Common myeloid progenitor, CD34-positive (primary cell): Measurements from ENCODE around the gene MEX3D.
"Not testable (repeated sequence)": the region's sequence is repeated elsewhere in the genome, so short reads cannot be mapped to it uniquely, and the experiment has no call there.

Experiments
- CTCF ChIA-PET: fragments of 350-600 bp; sonication (Branson Sonifier 250); formaldehyde crosslinking; loops from one replicate; lab custom pipeline; 2021; ENCODE audit warnings: antibody characterized with exemption; lab: Charles Lee
- POLR2A ChIA-PET: fragments of 350-600 bp; sonication (Branson Sonifier 250); formaldehyde crosslinking; loops from one replicate; lab custom pipeline; 2021; ENCODE audit warnings: antibody characterized with exemption; lab: Charles Lee
- DNase-seq, 3 donors: peaks; one replicate each; pipeline versions ENCODE4 v3.0.0 to v3.0.0-alpha.2; 2013
- H3K27ac ChIP-seq, 2 experiments: 1 replicate in 1 of 2; 2 replicates in 1 of 2; pipeline ENCODE4 v1.7.0; 2013; ENCODE audit warnings: inconsistent platforms in 2 of 2, low read length in 2 of 2, mild to moderate bottlenecking in 2 of 2, low read depth in 1 of 2, moderate library complexity in 1 of 2; ENCODE audit not compliant: severe bottlenecking in 2 of 2, insufficient read depth in 1 of 2, poor library complexity in 1 of 2
- H3K27me3 ChIP-seq, 5 experiments: replicated peaks in 2 of 5; 1 replicate in 3 of 5; 2 replicates in 2 of 5; pipeline versions ENCODE4 v1.6.1 to v1.7.0; 2013; ENCODE audit warnings: low read length in 4 of 5, mild to moderate bottlenecking in 2 of 5, moderate library complexity in 2 of 5, inconsistent platforms in 1 of 5; ENCODE audit not compliant: insufficient read depth in 5 of 5, control insufficient read depth in 4 of 5
- H3K36me3 ChIP-seq, 4 experiments: 1 replicate in 2 of 4; 2 replicates in 2 of 4; pipeline versions ENCODE4 v1.6.1 to v1.7.0; 2013; ENCODE audit warnings: low read length in 3 of 4, control low read depth in 1 of 4, mild to moderate bottlenecking in 1 of 4; ENCODE audit not compliant: control insufficient read depth in 4 of 4, insufficient read depth in 4 of 4
- H3K4me1 ChIP-seq, 4 experiments: 1 replicate in 3 of 4; 2 replicates in 1 of 4; pipeline versions ENCODE4 v1.6.1 to v1.7.1; 2013; ENCODE audit warnings: low read length in 3 of 4, mild to moderate bottlenecking in 3 of 4, control low read depth in 1 of 4, inconsistent platforms in 1 of 4, moderate library complexity in 1 of 4; ENCODE audit not compliant: control insufficient read depth in 4 of 4, insufficient read depth in 4 of 4; ENCODE audit errors: control extremely low read depth in 1 of 4
- H3K4me3 ChIP-seq, 7 experiments: 1 replicate in 4 of 7; 2 replicates in 3 of 7; pipeline versions ENCODE4 v1.5.1 to v1.7.0; 2013; ENCODE audit warnings: mild to moderate bottlenecking in 7 of 7, low read length in 6 of 7, moderate library complexity in 6 of 7, inconsistent platforms in 2 of 7, low read depth in 2 of 7, control low read depth in 1 of 7; ENCODE audit not compliant: insufficient read depth in 4 of 7, control insufficient read depth in 1 of 7; ENCODE audit errors: extremely low read depth in 1 of 7
- H3K9me3 ChIP-seq, 5 experiments: 1 replicate in 4 of 5; 2 replicates in 1 of 5; pipeline versions ENCODE4 v1.6.1 to v1.7.1; 2013; ENCODE audit warnings: low read length in 4 of 5, mild to moderate bottlenecking in 2 of 5, inconsistent platforms in 1 of 5, low read depth in 1 of 5, moderate library complexity in 1 of 5; ENCODE audit not compliant: control insufficient read depth in 4 of 5, insufficient read depth in 2 of 5; ENCODE audit errors: control extremely low read depth in 1 of 5
- WGBS: methylation state at CpG from one replicate; pipeline ENCODE4 v1.1.5; 2013; ENCODE audit not compliant: insufficient coverage; 5-methylcytosine and 5-hydroxymethylcytosine counted together

Gene MEX3D

DNA sequence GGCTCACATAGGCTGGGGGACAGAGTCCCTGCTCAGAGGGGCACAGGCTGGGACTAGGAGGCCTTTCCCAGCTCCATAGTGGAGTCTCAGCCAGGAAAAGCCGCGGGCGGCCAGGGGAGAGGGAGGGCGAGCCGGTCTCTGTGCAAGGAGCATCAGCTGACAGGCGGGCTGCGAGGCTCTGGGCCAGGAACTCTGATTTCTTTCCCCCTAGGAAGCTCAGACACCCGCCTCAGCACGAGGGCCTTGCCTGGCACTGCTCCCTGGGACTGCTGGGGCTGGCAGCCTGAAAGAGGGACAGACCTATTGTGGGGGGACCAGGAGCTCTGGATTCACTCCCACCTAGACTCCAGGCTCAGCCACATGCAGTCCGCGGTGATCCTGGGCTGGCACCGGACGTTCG lies 46.5 kb downstream of the MEX3D start:
- no peak overlapping the region for H3K27ac ChIP-seq
- no peaks in the 10 kb centered on the region for H3K36me3 ChIP-seq
- H3K27me3 ChIP-seq = peaks cover 4 to 72% (median 26%) of the 10 kb centered on the region in 5 experiments
- no peak overlapping the region for H3K4me3 ChIP-seq
- H3K4me1 ChIP-seq = peaks cover 0 to 4% (median 0%) of the 10 kb centered on the region in 4 experiments
- CTCF ChIA-PET = interaction anchor here (0.7 to 1.2 kb wide), 3 partner anchors 25 to 249 kb away, joined by 3 to 4 read pairs (median 3); no protein-coding TSS in a partner anchor
- 85% methylated on average over 13 of the region's 14 CpGs for WGBS
- DNase-seq = no peak
- no peaks in the 10 kb centered on the region for H3K9me3 ChIP-seq
- POLR2A ChIA-PET = no interaction called here

DNA sequence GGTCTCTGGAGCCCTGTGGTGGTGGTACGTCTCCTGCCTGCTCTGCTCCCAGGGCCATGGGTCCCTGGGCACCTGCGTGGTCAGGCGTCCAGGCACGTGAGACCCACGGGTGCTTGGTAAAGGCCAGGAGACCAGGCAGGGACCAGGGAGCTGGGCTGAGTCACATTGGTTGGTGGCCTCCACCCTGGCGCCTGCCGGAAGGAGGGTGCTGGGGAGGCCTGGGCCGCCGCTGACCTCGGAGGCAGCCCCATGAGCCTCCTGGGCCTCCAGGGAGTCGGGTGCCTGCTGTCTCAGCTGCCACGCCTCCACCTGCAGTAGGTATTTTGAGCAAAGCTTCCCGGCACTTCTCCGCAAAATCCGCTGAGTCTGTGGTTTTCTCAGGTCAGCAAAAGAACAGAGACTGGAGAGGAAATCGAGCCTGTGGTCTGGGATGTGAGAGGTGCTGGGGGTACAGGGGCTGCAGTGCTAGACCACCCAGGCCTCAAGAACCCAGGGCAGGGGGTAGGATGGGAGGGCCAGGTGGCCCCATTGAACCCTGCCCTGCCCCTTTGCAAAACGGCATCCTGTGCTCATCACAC lies 47.8 kb downstream of the MEX3D start:
- no peak overlapping the region for H3K27ac ChIP-seq
- no peaks in the 10 kb centered on the region for H3K36me3 ChIP-seq
- H3K4me1 ChIP-seq = peaks cover 0 to 4% (median 0%) of the 10 kb centered on the region in 4 experiments
- ChIA-PET POLR2A (no interaction called here), CTCF (no interaction called here)
- H3K9me3 ChIP-seq = peaks cover 0 to 4% (median 3%) of the 10 kb centered on the region in 5 experiments
- 80% methylated on average over 16 of the region's 17 CpGs for WGBS
- no peak for DNase-seq
- H3K4me3 ChIP-seq = no peak overlapping the region
- peaks cover 4 to 71% (median 28%) of the 10 kb centered on the region in 5 experiments for H3K27me3 ChIP-seq

DNA sequence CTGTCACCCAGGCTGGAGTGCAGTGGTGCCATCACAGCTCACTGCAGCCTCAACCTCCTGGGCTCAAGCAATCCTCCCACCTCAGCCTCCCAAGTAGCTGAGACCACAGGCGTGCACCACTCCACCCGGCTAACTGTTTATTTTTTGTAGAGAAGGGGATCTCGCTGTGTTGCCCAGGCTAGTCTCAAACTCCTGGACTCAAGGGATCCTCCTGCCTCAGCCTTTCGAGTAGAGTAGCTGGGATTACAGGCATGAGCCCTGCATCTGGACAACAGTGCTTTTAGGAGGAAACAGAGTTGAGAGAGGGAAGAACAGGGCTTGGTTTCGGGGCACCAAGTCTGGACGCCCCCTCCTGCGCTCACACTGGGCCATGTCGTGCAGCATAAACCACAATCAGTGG lies 48.3 kb downstream of the MEX3D start:
- CTCF ChIA-PET, POLR2A ChIA-PET: not testable (repeated sequence)

DNA sequence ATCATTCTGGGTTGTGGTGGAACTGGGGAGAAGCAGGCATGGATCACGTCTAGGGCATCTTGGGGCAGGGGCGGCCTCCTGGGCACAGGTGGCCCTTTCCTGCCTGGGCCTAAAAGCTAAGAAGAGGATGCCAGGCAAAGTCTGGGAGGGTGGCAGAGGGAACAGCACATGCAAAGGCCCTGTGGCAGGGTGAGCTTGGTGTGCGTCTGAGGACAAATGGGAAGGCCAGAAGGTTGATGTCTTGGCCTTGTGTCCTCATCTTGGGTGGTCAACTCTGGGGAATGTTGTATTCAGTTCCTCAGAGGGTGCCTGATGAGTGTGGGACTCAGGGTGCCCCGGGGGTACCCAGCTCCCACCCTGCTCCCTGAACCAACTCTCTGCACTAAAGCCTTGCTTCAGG lies 49.7 kb downstream of the MEX3D start:
- WGBS = 91% methylated on average over 4 of the region's 4 CpGs
- CTCF ChIA-PET = no interaction called here
- no peaks in the 10 kb centered on the region for H3K36me3 ChIP-seq
- no peaks in the 10 kb centered on the region for H3K4me1 ChIP-seq
- no peak overlapping the region for H3K4me3 ChIP-seq
- H3K9me3 ChIP-seq = peaks cover 0 to 4% (median 3%) of the 10 kb centered on the region in 5 experiments
- no peak for DNase-seq
- no peak overlapping the region for H3K27ac ChIP-seq
- peaks cover 0 to 71% (median 29%) of the 10 kb centered on the region in 5 experiments for H3K27me3 ChIP-seq
- POLR2A ChIA-PET = no interaction called here

More for the DNA sequence above, 48.3 kb downstream of the MEX3D start:
- 87% methylated on average over 8 of the region's 8 CpGs for WGBS
- not testable (repeated sequence) for H3K4me1 ChIP-seq, H3K9me3 ChIP-seq, H3K27ac ChIP-seq, H3K4me3 ChIP-seq, H3K36me3 ChIP-seq, DNase-seq
- H3K27me3 ChIP-seq = peaks cover 4 to 71% (median 28%) of the 10 kb centered on the region in 5 experiments

DNA sequence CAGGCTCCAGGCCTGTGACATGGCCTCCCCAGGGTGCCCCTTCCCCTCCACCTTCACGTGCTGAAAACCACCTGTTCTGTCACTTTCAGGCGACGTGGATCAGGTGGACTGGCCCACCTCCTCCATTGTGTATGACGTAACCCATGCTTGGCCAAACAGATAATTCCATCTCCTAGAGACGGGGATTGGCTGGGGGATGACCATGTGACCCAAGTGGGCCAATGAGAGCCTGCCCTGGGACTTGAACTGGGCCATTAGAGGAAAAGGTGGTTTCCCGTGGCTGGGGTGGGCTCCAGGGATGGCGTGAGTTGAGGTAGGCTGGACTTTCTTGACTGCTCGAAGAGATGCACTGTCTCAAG lies 51.8 kb downstream of the MEX3D start:
- ChIA-PET CTCF (no interaction called here), POLR2A (no interaction called here)
- no peak overlapping the region for H3K27ac ChIP-seq
- 68% methylated on average over 7 of the region's 8 CpGs for WGBS
- peaks cover 0 to 9% (median 3%) of the 10 kb centered on the region in 5 experiments for H3K9me3 ChIP-seq
- peaks cover 0 to 72% (median 21%) of the 10 kb centered on the region in 5 experiments for H3K27me3 ChIP-seq
- no peak overlapping the region for H3K4me3 ChIP-seq
- H3K4me1 ChIP-seq = peaks cover 0 to 7% (median 5%) of the 10 kb centered on the region in 4 experiments
- no peak for DNase-seq
- no peaks in the 10 kb centered on the region for H3K36me3 ChIP-seq

DNA sequence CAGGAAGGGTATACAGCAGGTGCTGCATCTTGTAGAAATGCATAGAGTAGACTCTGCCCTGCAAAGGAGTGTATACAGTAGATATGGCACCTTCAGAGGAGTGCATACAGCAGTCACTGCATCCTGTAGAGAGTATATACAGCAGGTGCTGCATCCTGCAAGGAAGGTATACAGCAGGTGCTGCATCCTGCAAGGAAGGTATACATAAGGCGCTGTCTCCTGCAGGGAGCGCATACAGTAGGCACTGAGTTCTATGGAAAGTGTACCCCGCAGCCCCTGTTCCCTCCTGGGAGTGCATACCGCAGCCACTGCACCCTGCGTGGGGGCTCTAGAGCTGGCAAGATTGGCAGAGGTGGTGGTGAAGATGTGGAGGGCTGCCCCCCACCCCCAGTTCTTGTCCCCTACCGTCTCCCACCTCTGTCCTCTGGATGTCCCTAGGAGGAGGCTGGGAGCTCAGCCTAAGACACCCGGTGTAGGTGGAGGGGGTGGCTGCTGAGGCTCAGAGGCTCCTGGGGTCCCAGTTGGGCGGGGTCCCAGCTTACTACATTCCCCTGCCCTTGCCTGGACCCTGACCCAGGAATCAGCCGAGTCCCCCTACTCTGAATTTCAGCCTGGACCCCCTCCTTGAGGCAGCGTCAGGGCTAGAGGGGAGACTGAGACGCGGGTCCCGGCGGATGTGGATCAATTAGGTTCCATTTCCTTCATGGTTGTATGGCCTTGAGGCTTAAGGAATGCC lies 53.0 kb downstream of the MEX3D start:
- H3K27ac ChIP-seq = no peak overlapping the region
- peaks cover 0 to 9% (median 3%) of the 10 kb centered on the region in 5 experiments for H3K9me3 ChIP-seq
- no peak for DNase-seq
- peaks cover 0 to 8% (median 5%) of the 10 kb centered on the region in 4 experiments for H3K4me1 ChIP-seq
- WGBS = 92% methylated on average over 2 of the region's 14 CpGs
- CTCF ChIA-PET = interaction anchor here (0.7 to 1.4 kb wide), 2 partner anchors 20 to 101 kb away, joined by 3 read pairs; no protein-coding TSS in a partner anchor
- no peaks in the 10 kb centered on the region for H3K36me3 ChIP-seq
- H3K27me3 ChIP-seq = peaks cover 0 to 78% (median 20%) of the 10 kb centered on the region in 5 experiments
- POLR2A ChIA-PET = no interaction called here
- H3K4me3 ChIP-seq = no peak overlapping the region

DNA sequence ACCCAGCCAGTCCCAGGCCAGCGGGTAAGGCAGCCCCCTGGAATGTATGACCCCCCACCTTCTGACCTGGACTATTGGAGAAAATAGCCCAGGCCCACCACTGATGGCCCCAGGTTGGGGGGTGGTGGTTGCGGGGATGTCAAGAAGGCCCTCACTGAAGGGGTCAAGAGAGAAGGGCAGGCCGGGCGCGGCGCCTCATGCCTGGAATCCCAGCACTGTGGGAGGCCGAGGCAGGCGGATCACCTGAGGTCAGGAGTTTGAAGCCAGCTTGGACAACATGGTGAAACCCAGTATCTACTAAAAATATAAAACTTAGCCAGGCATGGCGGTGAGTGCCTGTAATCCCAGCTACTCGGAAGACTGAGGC lies 53.8 kb downstream of the MEX3D start:
- no peaks in the 10 kb centered on the region for H3K36me3 ChIP-seq
- no peak overlapping the region for H3K27ac ChIP-seq
- H3K27me3 ChIP-seq = peaks cover 0 to 82% (median 23%) of the 10 kb centered on the region in 5 experiments
- H3K9me3 ChIP-seq = peaks cover 0 to 9% (median 3%) of the 10 kb centered on the region in 5 experiments
- 79% methylated on average over 9 of the region's 10 CpGs for WGBS
- POLR2A ChIA-PET = no interaction called here
- DNase-seq = no peak
- CTCF ChIA-PET = interaction anchor here (0.7 to 1.4 kb wide), 2 partner anchors 21 to 100 kb away, joined by 3 read pairs; no protein-coding TSS in a partner anchor
- H3K4me3 ChIP-seq = no peak overlapping the region
- H3K4me1 ChIP-seq = peaks cover 0 to 8% (median 5%) of the 10 kb centered on the region in 4 experiments
